ENCODE data around the gene BTNL8.

- TF ChIP-seq EZH2 (IDR thresholded peaks at IDR 0.05; ENCODE audit: insufficient read depth, poor library complexity, severe bottlenecking) (no peak), EZH2phosphoT487 (IDR thresholded peaks at IDR 0.05; ENCODE audit: insufficient read depth, low read depth) (no peak)
These were observed 61.2 kb downstream of the BTNL8 start for GRCh38 chr5:180960209-180960608.
